Measurements from ENCODE around the gene DRAXIN. TPM values are rescaled to one million over a fixed set of nuclear protein-coding genes. Genes with fewer than 3 reads are reported as not detected.

Gene DRAXIN
- total RNA-seq, 1 experiment from 2014 or later: 0.05 TPM

- H3K27ac Mint-ChIP-seq (ENCODE audit: unreplicated experiment): no peak overlapping the region
- H3K9me3 ChIP-seq: no peaks in the 10 kb centered on the region
- ChIA-PET CTCF (no interaction called here), POLR2A (no interaction called here)
- no peak for TF ChIP-seq CTCF (IDR thresholded peaks at IDR 0.05; ENCODE audit: insufficient read depth in 1 of 2, low read depth in 1 of 2, low read length in 1 of 2, severe bottlenecking in 1 of 2, unreplicated experiment in 1 of 2)
- no peaks in the 10 kb centered on the region for H3K36me3 ChIP-seq (ENCODE audit: control insufficient read depth, insufficient read depth, low read length)
- no peak overlapping the region for H3K4me3 ChIP-seq (ENCODE audit: low read depth, low read length)
- no peak overlapping the region for H3K4me3 Mint-ChIP-seq (ENCODE audit: unreplicated experiment)
- peaks cover 6% of the 10 kb centered on the region; the same call in 1 of the 2 replicates for H3K4me1 ChIP-seq
- H3K27me3 ChIP-seq (replicated peaks; ENCODE audit: control insufficient read depth, insufficient read depth, low read length): no peaks in the 10 kb centered on the region
- H3K27me3 Mint-ChIP-seq (ENCODE audit: insufficient read depth, unreplicated experiment): no peaks in the 10 kb centered on the region
- BruUV-seq (replicated peaks): no TSS peak
- no peak for DNase-seq
- no peaks in the 10 kb centered on the region for H3K9me3 Mint-ChIP-seq (ENCODE audit: unreplicated experiment)
- intact Hi-C loops (cut with micrococcal nuclease; ENCODE audit: unreplicated experiment): no loop called here
- H3K4me1 Mint-ChIP-seq (ENCODE audit: low read depth, unreplicated experiment): no peaks in the 10 kb centered on the region
- no peaks in the 10 kb centered on the region for H3K36me3 Mint-ChIP-seq (ENCODE audit: insufficient read depth, unreplicated experiment)
Measured at GRCh38 chr1:11771481-11772043, 80.1 kb downstream of the DRAXIN start.

GRCh38 chr1:11772458-11772857 lies 80.9 kb downstream of the DRAXIN start:
- no peak for TF ChIP-seq CTCF (IDR thresholded peaks at IDR 0.05; ENCODE audit: insufficient read depth in 1 of 2, low read depth in 1 of 2, low read length in 1 of 2, severe bottlenecking in 1 of 2, unreplicated experiment in 1 of 2)
- Mint-ChIP-seq H3K4me3 (ENCODE audit: unreplicated experiment) (no peak overlapping the region), H3K36me3 (ENCODE audit: insufficient read depth, unreplicated experiment) (no peaks in the 10 kb centered on the region), H3K27me3 (ENCODE audit: insufficient read depth, unreplicated experiment) (no peaks in the 10 kb centered on the region), H3K4me1 (ENCODE audit: low read depth, unreplicated experiment) (no peaks in the 10 kb centered on the region), H3K27ac (ENCODE audit: unreplicated experiment) (no peak overlapping the region), H3K9me3 (ENCODE audit: unreplicated experiment) (no peaks in the 10 kb centered on the region)
- BruUV-seq (replicated peaks): no TSS peak
- no peaks in the 10 kb centered on the region for H3K9me3 ChIP-seq
- H3K4me1 ChIP-seq: peaks cover 6% of the 10 kb centered on the region; the same call in 1 of the 2 replicates
- ChIA-PET CTCF (no interaction called here), POLR2A (no interaction called here)
- no peaks in the 10 kb centered on the region for H3K36me3 ChIP-seq (ENCODE audit: control insufficient read depth, insufficient read depth, low read length)
- intact Hi-C loops (cut with micrococcal nuclease; ENCODE audit: unreplicated experiment): no loop called here
- no peak for DNase-seq
- H3K4me3 ChIP-seq (ENCODE audit: low read depth, low read length): no peak overlapping the region
- no peaks in the 10 kb centered on the region for H3K27me3 ChIP-seq (replicated peaks; ENCODE audit: control insufficient read depth, insufficient read depth, low read length)

DNA sequence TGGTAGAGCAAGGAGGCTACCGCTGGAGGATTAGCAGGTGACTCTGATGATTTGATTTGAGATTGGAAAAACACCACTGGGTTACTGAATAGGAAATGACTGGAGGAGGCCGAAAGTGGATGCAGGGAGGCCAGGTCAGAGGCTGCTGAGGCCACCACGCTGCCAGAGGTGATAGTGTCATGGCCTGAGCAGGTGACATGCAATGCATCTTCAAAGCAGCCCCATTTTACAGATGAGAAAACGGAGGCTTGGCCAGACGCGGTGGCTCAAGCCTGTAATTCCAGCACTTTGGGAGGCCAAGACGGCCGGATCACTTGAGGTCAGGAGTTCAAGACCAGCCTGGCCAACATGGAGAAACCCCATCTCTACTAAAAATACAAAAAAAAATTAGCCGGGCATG lies 83.2 kb downstream of the DRAXIN start:
- POLR2A ChIA-PET: no interaction called here
- intact Hi-C loops (cut with micrococcal nuclease; ENCODE audit: unreplicated experiment): no loop called here
- Mint-ChIP-seq H3K9me3 (ENCODE audit: unreplicated experiment) (no peaks in the 10 kb centered on the region), H3K27ac (ENCODE audit: unreplicated experiment) (no peak overlapping the region), H3K4me1 (ENCODE audit: low read depth, unreplicated experiment) (no peaks in the 10 kb centered on the region), H3K27me3 (ENCODE audit: insufficient read depth, unreplicated experiment) (no peaks in the 10 kb centered on the region), H3K36me3 (ENCODE audit: insufficient read depth, unreplicated experiment) (no peaks in the 10 kb centered on the region), H3K4me3 (ENCODE audit: unreplicated experiment) (no peak overlapping the region)
- Histone ChIP-seq H3K27me3 (replicated peaks; ENCODE audit: control insufficient read depth, insufficient read depth, low read length) (no peaks in the 10 kb centered on the region), H3K9me3 (no peaks in the 10 kb centered on the region), H3K4me1 (no peaks in the 10 kb centered on the region), H3K36me3 (ENCODE audit: control insufficient read depth, insufficient read depth, low read length) (no peaks in the 10 kb centered on the region), H3K4me3 (ENCODE audit: low read depth, low read length) (no peak overlapping the region)
- BruUV-seq (replicated peaks): no TSS peak
- no peak for TF ChIP-seq CTCF (IDR thresholded peaks at IDR 0.05; ENCODE audit: insufficient read depth in 1 of 2, low read depth in 1 of 2, low read length in 1 of 2, severe bottlenecking in 1 of 2, unreplicated experiment in 1 of 2)
- CTCF ChIA-PET: no interaction called here
- DNase-seq: no peak

Other genes with a start within 250 kb of the DRAXIN start
- 0.56 and 1.1 TPM in 2 replicates for gene DISP3, start 212.6 kb upstream of the DRAXIN start, total RNA-seq (2022)
- 78.5 and 79.8 TPM in 2 replicates for gene FBXO2, start 37.3 kb upstream of the DRAXIN start, total RNA-seq (2022)
- gene FBXO44, start 36.8 kb upstream of the DRAXIN start, total RNA-seq (2022): 21.2 and 22.6 TPM in 2 replicates
- 9.1 and 9.7 TPM in 2 replicates for gene FBXO6, start 27.5 kb upstream of the DRAXIN start, total RNA-seq (2022)
- 45.2 and 49.9 TPM in 2 replicates for gene MAD2L2, start 10.6 kb upstream of the DRAXIN start, total RNA-seq (2022)
- gene AGTRAP, start 44.4 kb downstream of the DRAXIN start, total RNA-seq (2022): 44.2 and 44.4 TPM in 2 replicates
- gene C1orf167, start 70.5 kb downstream of the DRAXIN start, total RNA-seq (2022): 0.64 and 0.97 TPM in 2 replicates
- 27.8 and 28.6 TPM in 2 replicates for gene MTHFR, start 114.3 kb downstream of the DRAXIN start, total RNA-seq (2022)
- 30.4 and 34.9 TPM in 2 replicates for gene CLCN6, start 114.5 kb downstream of the DRAXIN start, total RNA-seq (2022)
- gene NPPA, start 156.1 kb downstream of the DRAXIN start, total RNA-seq (2022): not detected in 2 replicates
- 43.4 and 69.9 TPM in 2 replicates for gene NPPB, start 167.2 kb downstream of the DRAXIN start, total RNA-seq (2022)
- gene KIAA2013, start 234.7 kb downstream of the DRAXIN start, total RNA-seq (2022): 46.1 and 47.3 TPM in 2 replicates
- gene PLOD1, start 243.0 kb downstream of the DRAXIN start, total RNA-seq (2022): 89.3 and 91.7 TPM in 2 replicates